CD14-positive monocyte (primary cell): ENCODE measurements around the gene GALNT18. TPM values are rescaled to one million over a fixed set of nuclear protein-coding genes. Genes with fewer than 3 reads are reported as not detected.
A peak's percentile ranks its signal among the peaks of the same experiment; 100 is the strongest.

Source experiments
- DNase-seq, 3 donors: peaks; one replicate each; pipeline ENCODE4 v3.0.0-alpha.2; 2011 to 2022
- H2AFZ ChIP-seq: 2 replicates; pipeline ENCODE4 v1.6.0; 2012; ENCODE audit warnings: mild to moderate bottlenecking, low read depth, low read length, inconsistent platforms; ENCODE audit not compliant: insufficient read depth, poor library complexity, severe bottlenecking
- H3K27ac ChIP-seq, 2 donors: 1 replicate in 1 of 2; 2 replicates in 1 of 2; pipeline ENCODE4 v1.5.1; 2012 to 2013; ENCODE audit warnings: low read length in 2 of 2, control low read depth in 1 of 2, inconsistent platforms in 1 of 2, low read depth in 1 of 2, mild to moderate bottlenecking in 1 of 2
- H3K27me3 ChIP-seq, 2 donors: one replicate each; pipeline versions ENCODE4 v1.6.0 to v1.6.1; 2011 to 2013; ENCODE audit warnings: low read length in 2 of 2; ENCODE audit not compliant: control insufficient read depth in 2 of 2, insufficient read depth in 2 of 2
- H3K36me3 ChIP-seq, 2 donors: replicated peaks in 1 of 2; 1 replicate in 1 of 2; 2 replicates in 1 of 2; pipeline versions ENCODE4 v1.5.1 to v1.6.1; 2012 to 2013; ENCODE audit warnings: low read length in 2 of 2, control low read depth in 1 of 2, inconsistent platforms in 1 of 2, mild to moderate bottlenecking in 1 of 2; ENCODE audit not compliant: insufficient read depth in 2 of 2, control insufficient read depth in 1 of 2
- H3K4me1 ChIP-seq, 2 donors: 1 replicate in 1 of 2; 2 replicates in 1 of 2; pipeline versions ENCODE4 v1.5.1 to v1.6.1; 2012 to 2013; ENCODE audit warnings: low read length in 2 of 2, control low read depth in 1 of 2, inconsistent platforms in 1 of 2, mild to moderate bottlenecking in 1 of 2, moderate library complexity in 1 of 2; ENCODE audit not compliant: insufficient read depth in 2 of 2, control insufficient read depth in 1 of 2
- H3K4me2 ChIP-seq: replicated peaks from 2 replicates; pipeline ENCODE3; 2012; ENCODE audit warnings: low read length, moderate library complexity, mild to moderate bottlenecking; ENCODE audit not compliant: poor library complexity, severe bottlenecking; ENCODE audit errors: extremely low read depth
- H3K4me3 ChIP-seq, 3 experiments: fragments of 200-600 bp in 1 of 3; sonication (generic) in 1 of 3; replicated peaks in 1 of 3; 1 replicate in 2 of 3; 2 replicates in 1 of 3; pipeline ENCODE4 v1.5.1; 2011 to 2013; ENCODE audit warnings: low read length in 3 of 3, mild to moderate bottlenecking in 3 of 3, control low read depth in 2 of 3, low read depth in 2 of 3, inconsistent platforms in 1 of 3, moderate library complexity in 1 of 3
- H3K79me2 ChIP-seq: 2 replicates; pipeline ENCODE4 v1.6.0; 2012; ENCODE audit warnings: mild to moderate bottlenecking, control low read depth, inconsistent platforms, low read length, moderate library complexity; ENCODE audit not compliant: insufficient read depth
- H3K9ac ChIP-seq: 2 replicates; pipeline ENCODE4 v1.6.0; 2017; ENCODE audit warnings: low read length, mild to moderate bottlenecking; ENCODE audit not compliant: insufficient read depth, poor library complexity, severe bottlenecking
- H3K9me3 ChIP-seq, 2 donors: replicated peaks in 1 of 2; 1 replicate in 1 of 2; 2 replicates in 1 of 2; pipeline versions ENCODE4 v1.5.1 to v1.6.1; 2012 to 2013; ENCODE audit warnings: low read length in 2 of 2, control low read depth in 1 of 2; ENCODE audit not compliant: control insufficient read depth in 1 of 2, insufficient read depth in 1 of 2
- H4K20me1 ChIP-seq: 2 replicates; pipeline ENCODE4 v1.6.0; 2012; ENCODE audit warnings: mild to moderate bottlenecking, low read length, control low read depth, moderate library complexity; ENCODE audit not compliant: insufficient read depth
- H3K27ac Mint-ChIP-seq, 7 donors: one replicate each; pipeline ENCODE4 v1.8.0; 2020; ENCODE audit warnings: mild to moderate bottlenecking in 7 of 7, mixed read lengths in 7 of 7, moderate library complexity in 6 of 7, inconsistent platforms in 2 of 7
- H3K27me3 Mint-ChIP-seq, 3 donors: one replicate each; pipeline ENCODE4 v1.8.0; 2021 to 2022; ENCODE audit warnings: low read depth in 3 of 3, mild to moderate bottlenecking in 3 of 3, mixed read lengths in 3 of 3, moderate library complexity in 3 of 3, inconsistent platforms in 1 of 3
- H3K36me3 Mint-ChIP-seq, 2 donors: one replicate each; pipeline ENCODE4 v1.8.0; 2020; ENCODE audit warnings: mixed read lengths in 2 of 2, inconsistent platforms in 1 of 2, mild to moderate bottlenecking in 1 of 2
- H3K4me1 Mint-ChIP-seq: one replicate; pipeline ENCODE4 v1.8.0; 2020; ENCODE audit warnings: mild to moderate bottlenecking, mixed read lengths
- H3K4me3 Mint-ChIP-seq, 2 donors: one replicate each; pipeline ENCODE4 v1.8.0; 2020; ENCODE audit warnings: mild to moderate bottlenecking in 2 of 2, mixed read lengths in 2 of 2, moderate library complexity in 1 of 2
- H3K9me3 Mint-ChIP-seq, 7 donors: one replicate each; pipeline ENCODE4 v1.8.0; 2020 to 2022; ENCODE audit warnings: mixed read lengths in 7 of 7, mild to moderate bottlenecking in 6 of 7, moderate library complexity in 6 of 7, inconsistent platforms in 2 of 7
- WGBS: methylation state at CpG from one replicate; pipeline ENCODE4 v1.1.5; 2013; ENCODE audit warnings: missing lambda C conversion rate; ENCODE audit not compliant: insufficient coverage; 5-methylcytosine and 5-hydroxymethylcytosine counted together
- intact Hi-C, 2 donors: fragments of 100-400 bp; cut with micrococcal nuclease; formaldehyde crosslinking; loops; one replicate each; pipeline versions ENCODE4 v1.15.0 to v1.15.1; 2023
- polyA plus RNA-seq, 3 donors: library from polyadenylated mRNA; depleted of rRNA in 1 of 3; unstranded in 2 of 3; stranded (reverse) in 1 of 3; fragments of 300-500 nt in 2 of 3; fragments of >200 nt in 1 of 3; fragmentation: Illumina TruSeq in 2 of 3; gene quantifications; 1 replicate in 2 of 3; 2 replicates in 1 of 3; pipeline ENCODE4 v1.2.3, GENCODE V29; 2012 to 2021
- TF ChIP-seq, protein P1 (sequence below): fragments of 200-600 bp; IDR thresholded peaks from one replicate; pipeline ENCODE4 v1.8.0; 2022; ENCODE audit warnings: antibody characterized with exemption, mild to moderate bottlenecking

The GALNT18 gene
- polyA plus RNA-seq, 3 donors: not detected

GRCh38 chr11:11396301-11397035 is 225.3 kb downstream of the GALNT18 start:
- peak overlapping the region in 1 of 7 donors; percentile 65 for H3K27ac Mint-ChIP-seq
- H3K4me3 ChIP-seq: no peak overlapping the region
- no peak for DNase-seq
- no peaks in the 10 kb centered on the region for H3K79me2 ChIP-seq
- no peaks in the 10 kb centered on the region for H3K4me1 Mint-ChIP-seq
- 74% methylated on average over 5 of the region's 11 CpGs for WGBS
- no peaks in the 10 kb centered on the region for H3K36me3 Mint-ChIP-seq
- no peaks in the 10 kb centered on the region for H3K36me3 ChIP-seq
- H3K4me2 ChIP-seq: no peak overlapping the region
- no peaks in the 10 kb centered on the region for H3K9me3 Mint-ChIP-seq
- H3K27me3 ChIP-seq: peaks cover 2 to 10% of the 10 kb centered on the region in 2 donors
- H3K27ac ChIP-seq: no peak overlapping the region
- H3K9me3 ChIP-seq: no peaks in the 10 kb centered on the region
- no peaks in the 10 kb centered on the region for H3K4me1 ChIP-seq
- TF ChIP-seq, protein P1, sequence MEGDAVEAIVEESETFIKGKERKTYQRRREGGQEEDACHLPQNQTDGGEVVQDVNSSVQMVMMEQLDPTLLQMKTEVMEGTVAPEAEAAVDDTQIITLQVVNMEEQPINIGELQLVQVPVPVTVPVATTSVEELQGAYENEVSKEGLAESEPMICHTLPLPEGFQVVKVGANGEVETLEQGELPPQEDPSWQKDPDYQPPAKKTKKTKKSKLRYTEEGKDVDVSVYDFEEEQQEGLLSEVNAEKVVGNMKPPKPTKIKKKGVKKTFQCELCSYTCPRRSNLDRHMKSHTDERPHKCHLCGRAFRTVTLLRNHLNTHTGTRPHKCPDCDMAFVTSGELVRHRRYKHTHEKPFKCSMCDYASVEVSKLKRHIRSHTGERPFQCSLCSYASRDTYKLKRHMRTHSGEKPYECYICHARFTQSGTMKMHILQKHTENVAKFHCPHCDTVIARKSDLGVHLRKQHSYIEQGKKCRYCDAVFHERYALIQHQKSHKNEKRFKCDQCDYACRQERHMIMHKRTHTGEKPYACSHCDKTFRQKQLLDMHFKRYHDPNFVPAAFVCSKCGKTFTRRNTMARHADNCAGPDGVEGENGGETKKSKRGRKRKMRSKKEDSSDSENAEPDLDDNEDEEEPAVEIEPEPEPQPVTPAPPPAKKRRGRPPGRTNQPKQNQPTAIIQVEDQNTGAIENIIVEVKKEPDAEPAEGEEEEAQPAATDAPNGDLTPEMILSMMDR: no peak
- H3K9ac ChIP-seq: no peak overlapping the region
- no peaks in the 10 kb centered on the region for H4K20me1 ChIP-seq
- H3K27me3 Mint-ChIP-seq: peaks cover 20 to 27% (median 21%) of the 10 kb centered on the region in 3 donors
- H2AFZ ChIP-seq: no peak overlapping the region
- intact Hi-C loops: no loop called here
- peak overlapping the region in 1 of 2 donors; percentile 0 for H3K4me3 Mint-ChIP-seq

GRCh38 chr11:11395126-11395525 is 226.7 kb downstream of the GALNT18 start:
- no peak overlapping the region for H2AFZ ChIP-seq
- Mint-ChIP-seq H3K27ac (no peak overlapping the region), H3K4me1 (no peaks in the 10 kb centered on the region), H3K4me3 (peak overlapping the region in 1 of 2 donors; percentile 24), H3K9me3 (no peaks in the 10 kb centered on the region), H3K36me3 (no peaks in the 10 kb centered on the region), H3K27me3 (peaks cover 15 to 25% (median 20%) of the 10 kb centered on the region in 3 donors)
- intact Hi-C loops: no loop called here
- H3K79me2 ChIP-seq: no peaks in the 10 kb centered on the region
- no peaks in the 10 kb centered on the region for H4K20me1 ChIP-seq
- no peak overlapping the region for H3K4me3 ChIP-seq
- H3K9ac ChIP-seq: no peak overlapping the region
- H3K9me3 ChIP-seq: no peaks in the 10 kb centered on the region
- WGBS: 79% methylated on average over 1 of the region's 2 CpGs
- no peaks in the 10 kb centered on the region for H3K4me1 ChIP-seq
- no peak overlapping the region for H3K4me2 ChIP-seq
- H3K27me3 ChIP-seq: peaks cover 2 to 7% of the 10 kb centered on the region in 2 donors
- no peaks in the 10 kb centered on the region for H3K36me3 ChIP-seq
- TF ChIP-seq, protein P1: no peak
- DNase-seq: no peak
- H3K27ac ChIP-seq: no peak overlapping the region
